Common myeloid progenitor, CD34-positive (primary cell): Measurements from ENCODE around the gene KCNB1.
A peak's percentile ranks its signal among the peaks of the same experiment; 100 is the strongest.

ENCODE experiments used
- CTCF ChIA-PET: fragments of 350-600 bp; sonication (Branson Sonifier 250); formaldehyde crosslinking; loops from one replicate; lab custom pipeline; 2021; ENCODE audit warnings: antibody characterized with exemption; lab: Charles Lee
- POLR2A ChIA-PET: fragments of 350-600 bp; sonication (Branson Sonifier 250); formaldehyde crosslinking; loops from one replicate; lab custom pipeline; 2021; ENCODE audit warnings: antibody characterized with exemption; lab: Charles Lee
- DNase-seq, 3 donors: peaks; one replicate each; pipeline versions ENCODE4 v3.0.0 to v3.0.0-alpha.2; 2013
- H3K27ac ChIP-seq, 2 experiments: 1 replicate in 1 of 2; 2 replicates in 1 of 2; pipeline ENCODE4 v1.7.0; 2013; ENCODE audit warnings: inconsistent platforms in 2 of 2, low read length in 2 of 2, mild to moderate bottlenecking in 2 of 2, low read depth in 1 of 2, moderate library complexity in 1 of 2; ENCODE audit not compliant: severe bottlenecking in 2 of 2, insufficient read depth in 1 of 2, poor library complexity in 1 of 2
- H3K27me3 ChIP-seq, 5 experiments: replicated peaks in 2 of 5; 1 replicate in 3 of 5; 2 replicates in 2 of 5; pipeline versions ENCODE4 v1.6.1 to v1.7.0; 2013; ENCODE audit warnings: low read length in 4 of 5, mild to moderate bottlenecking in 2 of 5, moderate library complexity in 2 of 5, inconsistent platforms in 1 of 5; ENCODE audit not compliant: insufficient read depth in 5 of 5, control insufficient read depth in 4 of 5
- H3K36me3 ChIP-seq, 4 experiments: 1 replicate in 2 of 4; 2 replicates in 2 of 4; pipeline versions ENCODE4 v1.6.1 to v1.7.0; 2013; ENCODE audit warnings: low read length in 3 of 4, control low read depth in 1 of 4, mild to moderate bottlenecking in 1 of 4; ENCODE audit not compliant: control insufficient read depth in 4 of 4, insufficient read depth in 4 of 4
- H3K4me1 ChIP-seq, 4 experiments: 1 replicate in 3 of 4; 2 replicates in 1 of 4; pipeline versions ENCODE4 v1.6.1 to v1.7.1; 2013; ENCODE audit warnings: low read length in 3 of 4, mild to moderate bottlenecking in 3 of 4, control low read depth in 1 of 4, inconsistent platforms in 1 of 4, moderate library complexity in 1 of 4; ENCODE audit not compliant: control insufficient read depth in 4 of 4, insufficient read depth in 4 of 4; ENCODE audit errors: control extremely low read depth in 1 of 4
- H3K4me3 ChIP-seq, 7 experiments: 1 replicate in 4 of 7; 2 replicates in 3 of 7; pipeline versions ENCODE4 v1.5.1 to v1.7.0; 2013; ENCODE audit warnings: mild to moderate bottlenecking in 7 of 7, low read length in 6 of 7, moderate library complexity in 6 of 7, inconsistent platforms in 2 of 7, low read depth in 2 of 7, control low read depth in 1 of 7; ENCODE audit not compliant: insufficient read depth in 4 of 7, control insufficient read depth in 1 of 7; ENCODE audit errors: extremely low read depth in 1 of 7
- H3K9me3 ChIP-seq, 5 experiments: 1 replicate in 4 of 5; 2 replicates in 1 of 5; pipeline versions ENCODE4 v1.6.1 to v1.7.1; 2013; ENCODE audit warnings: low read length in 4 of 5, mild to moderate bottlenecking in 2 of 5, inconsistent platforms in 1 of 5, low read depth in 1 of 5, moderate library complexity in 1 of 5; ENCODE audit not compliant: control insufficient read depth in 4 of 5, insufficient read depth in 2 of 5; ENCODE audit errors: control extremely low read depth in 1 of 5
- WGBS: methylation state at CpG from one replicate; pipeline ENCODE4 v1.1.5; 2013; ENCODE audit not compliant: insufficient coverage; 5-methylcytosine and 5-hydroxymethylcytosine counted together

Gene KCNB1

GRCh38 chr20:49501917-49502316, 19.4 kb upstream of the KCNB1 start:
- peak in 2 of 3 donors; percentile 21 to 31 for DNase-seq
- H3K4me3 ChIP-seq: no peak overlapping the region
- H3K4me1 ChIP-seq: peaks cover 0 to 6% (median 4%) of the 10 kb centered on the region in 4 experiments
- peaks cover 0 to 38% (median 16%) of the 10 kb centered on the region in 5 experiments for H3K27me3 ChIP-seq
- no peaks in the 10 kb centered on the region for H3K9me3 ChIP-seq
- 91% methylated on average over 3 of the region's 3 CpGs for WGBS
- no peak overlapping the region for H3K27ac ChIP-seq
- POLR2A ChIA-PET: no interaction called here
- CTCF ChIA-PET: interaction anchor here (0.6 kb wide), 1 partner anchor 127 kb away, joined by 5 read pairs; no protein-coding TSS in a partner anchor
- H3K36me3 ChIP-seq: no peaks in the 10 kb centered on the region

- no peak for DNase-seq
- WGBS: no CpG with 5 or more reads among the region's 1 CpG
- peaks cover 0 to 44% (median 15%) of the 10 kb centered on the region in 5 experiments for H3K27me3 ChIP-seq
- H3K9me3 ChIP-seq: no peaks in the 10 kb centered on the region
- POLR2A ChIA-PET: no interaction called here
- H3K4me3 ChIP-seq: no peak overlapping the region
- no peaks in the 10 kb centered on the region for H3K4me1 ChIP-seq
- CTCF ChIA-PET: interaction anchor here (0.6 to 2.0 kb wide), 5 partner anchors 8 to 146 kb away, joined by 3 to 7 read pairs (median 4); partner anchors contain the start of gene KCNB1
- no peaks in the 10 kb centered on the region for H3K36me3 ChIP-seq
- H3K27ac ChIP-seq: no peak overlapping the region
Observed at GRCh38 chr20:49497398-49497669, 14.9 kb upstream of the KCNB1 start.

DNA sequence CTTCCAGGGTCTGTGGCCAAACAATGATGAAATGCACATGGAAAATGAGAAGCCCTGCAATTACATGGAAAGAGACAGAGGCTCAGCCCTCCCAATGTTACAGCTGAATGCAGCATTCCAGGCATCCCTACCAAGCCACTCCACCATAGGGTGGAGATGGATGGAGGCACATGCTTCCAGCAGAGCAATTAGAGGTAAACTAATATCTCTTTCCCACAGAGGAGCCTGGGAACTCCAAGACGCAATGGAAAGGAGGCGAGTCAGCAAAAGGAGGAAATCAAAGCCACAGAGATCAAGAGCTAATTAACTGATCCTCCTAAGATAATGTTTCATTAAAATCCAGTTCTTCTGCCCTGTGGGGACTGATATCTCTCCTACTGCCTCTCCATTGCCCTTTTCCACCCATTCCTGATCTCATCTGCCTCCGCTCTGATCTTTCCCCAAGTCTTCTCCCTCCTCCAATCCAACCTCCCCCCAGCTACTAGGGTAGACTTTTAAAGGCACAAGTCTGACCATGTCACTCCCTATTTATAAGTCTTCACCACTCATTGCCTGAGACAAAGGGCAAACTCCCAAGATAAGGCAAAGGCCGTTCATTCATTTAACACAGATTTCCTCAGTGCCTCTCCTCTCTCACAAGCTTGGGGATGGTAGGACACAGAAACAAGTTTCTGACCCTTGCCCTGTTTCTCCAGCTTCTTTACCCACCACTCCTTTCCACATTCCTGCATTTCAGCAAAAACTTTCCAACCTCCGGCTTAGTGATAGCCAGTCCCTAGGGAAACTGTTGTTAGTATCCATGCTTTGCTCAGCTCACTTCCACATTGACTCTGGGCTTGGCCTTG, 14.3 kb upstream of the KCNB1 start:
- Histone ChIP-seq H3K36me3 (no peaks in the 10 kb centered on the region), H3K27me3 (peaks cover 0 to 41% (median 15%) of the 10 kb centered on the region in 5 experiments), H3K4me1 (no peaks in the 10 kb centered on the region), H3K9me3 (no peaks in the 10 kb centered on the region), H3K27ac (no peak overlapping the region), H3K4me3 (no peak overlapping the region)
- CTCF ChIA-PET: interaction anchor here (0.6 to 2.0 kb wide), 4 partner anchors 11 to 145 kb away, joined by 3 to 7 read pairs (median 4); partner anchors contain the start of gene KCNB1
- POLR2A ChIA-PET: no interaction called here
- DNase-seq: no peak
- WGBS: 80% methylated on average over 3 of the region's 5 CpGs

- 97% methylated on average over 4 of the region's 4 CpGs for WGBS
- ChIA-PET CTCF (interaction anchor here (1.0 to 1.3 kb wide), 2 partner anchors 11 to 144 kb away, joined by 3 to 4 read pairs; no protein-coding TSS in a partner anchor), POLR2A (no interaction called here)
Observed at GRCh38 chr20:49496043-49496442, 13.6 kb upstream of the KCNB1 start.

DNA sequence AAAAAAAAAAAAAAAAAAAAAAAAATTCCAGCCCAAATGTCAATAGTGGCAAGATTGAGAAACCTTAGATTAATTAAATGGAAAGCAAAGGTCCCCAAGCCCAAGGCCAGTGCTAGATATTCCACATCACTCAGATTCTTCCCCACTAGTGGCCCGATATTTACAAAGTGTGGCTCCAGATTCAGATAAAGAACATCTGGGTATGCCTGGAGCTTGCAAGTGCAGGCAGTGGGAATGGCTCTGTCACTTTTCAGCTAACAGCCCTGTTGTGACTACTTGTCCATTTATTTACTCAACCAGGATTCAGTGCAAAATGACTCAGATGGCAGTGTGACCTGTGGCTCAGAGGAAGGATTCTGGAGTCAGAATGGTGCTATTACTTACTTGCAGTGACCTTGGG, 8.2 kb upstream of the KCNB1 start:
- Histone ChIP-seq H3K36me3 (no peaks in the 10 kb centered on the region), H3K4me1 (peaks cover 0 to 3% (median 0%) of the 10 kb centered on the region in 4 experiments), H3K4me3 (no peak overlapping the region), H3K27ac (no peak overlapping the region), H3K9me3 (peaks cover 0 to 10% (median 0%) of the 10 kb centered on the region in 5 experiments), H3K27me3 (peaks cover 3 to 52% (median 16%) of the 10 kb centered on the region in 5 experiments)
- no peak for DNase-seq
- POLR2A ChIA-PET: no interaction called here
- 100% methylated on average over 1 of the region's 1 CpG for WGBS
- CTCF ChIA-PET: interaction anchor here (0.9 to 1.3 kb wide), 2 partner anchors 16 to 158 kb away, joined by 4 to 5 read pairs; no protein-coding TSS in a partner anchor

More at GRCh38 chr20:49496043-49496442, 13.6 kb upstream of the KCNB1 start:
- Histone ChIP-seq H3K4me1 (no peaks in the 10 kb centered on the region), H3K27me3 (peaks cover 0 to 44% (median 15%) of the 10 kb centered on the region in 5 experiments), H3K4me3 (no peak overlapping the region), H3K9me3 (peaks cover 0 to 4% (median 0%) of the 10 kb centered on the region in 5 experiments), H3K36me3 (no peaks in the 10 kb centered on the region), H3K27ac (no peak overlapping the region)
- DNase-seq: no peak

GRCh38 chr20:49489688-49490087, 7.2 kb upstream of the KCNB1 start:
- ChIA-PET CTCF (interaction anchor here (1.3 kb wide), 1 partner anchor 9 kb away, joined by 4 read pairs; no protein-coding TSS in a partner anchor), POLR2A (no interaction called here)
- Histone ChIP-seq H3K27me3 (peaks cover 3 to 59% (median 25%) of the 10 kb centered on the region in 5 experiments), H3K27ac (no peak overlapping the region), H3K36me3 (no peaks in the 10 kb centered on the region), H3K4me3 (no peak overlapping the region), H3K4me1 (peaks cover 0 to 3% (median under 1%) of the 10 kb centered on the region in 4 experiments), H3K9me3 (peaks cover 0 to 10% (median 0%) of the 10 kb centered on the region in 5 experiments)
- no peak for DNase-seq
- 98% methylated on average over 5 of the region's 5 CpGs for WGBS

DNA sequence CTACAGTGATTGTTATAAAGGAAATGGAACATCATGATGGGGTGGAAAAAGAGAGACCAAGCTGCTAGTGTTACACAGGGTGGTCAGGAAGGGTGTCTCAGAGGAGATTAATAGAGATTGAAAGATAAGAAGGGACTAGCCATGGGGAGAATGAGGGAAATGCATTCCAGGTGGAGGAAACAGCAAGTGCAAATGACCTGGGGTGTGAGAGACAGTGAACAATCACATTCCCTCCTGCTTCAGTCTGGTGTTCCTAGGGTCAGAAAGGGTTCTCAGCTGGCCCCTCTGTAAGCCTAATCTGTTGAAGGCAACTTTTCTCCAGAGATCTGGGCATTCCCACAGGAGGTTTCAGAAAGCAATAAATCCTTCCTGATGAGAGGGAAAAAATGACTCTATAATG, 3.6 kb upstream of the KCNB1 start:
- no peak for DNase-seq
- ChIA-PET CTCF (interaction anchor here (0.9 to 3.4 kb wide), 5 partner anchors 13 to 240 kb away, joined by 3 to 15 read pairs (median 4); no protein-coding TSS in a partner anchor), POLR2A (no interaction called here)
- Histone ChIP-seq H3K4me3 (no peak overlapping the region), H3K36me3 (no peaks in the 10 kb centered on the region), H3K4me1 (peaks cover 0 to 16% (median 9%) of the 10 kb centered on the region in 4 experiments), H3K27me3 (peaks cover 3 to 85% (median 29%) of the 10 kb centered on the region in 5 experiments), H3K9me3 (peaks cover 0 to 6% (median 0%) of the 10 kb centered on the region in 5 experiments), H3K27ac (no peak overlapping the region)
